HepG2 (cell line): Measurements from ENCODE around the gene ACACB. TPM values are rescaled to one million over a fixed set of nuclear protein-coding genes. Genes with fewer than 3 reads are reported as not detected.

Source experiments
- ATAC-seq: fragments of 200-7000 bp; cut with Tn5 transposase; 3 replicates; pipeline ENCODE4 v1.9.1; 2020; ENCODE audit warnings: mild to moderate bottlenecking, moderate library complexity
- BruUV-seq: library from RNA; stranded (reverse); fragments of 400-500 nt; replicated peaks from 2 replicates; lab custom pipeline; 2021; lab: Mats Ljungman, UMichigan
- CTCF ChIA-PET: fragments of 300-600 bp; formaldehyde crosslinking; extraction: SDS; loops from one replicate; lab custom pipeline; 2021; ENCODE audit warnings: low total read pairs, inconsistent platforms, low intra/inter-chr PET ratio; lab: Yijun Ruan, JAX
- POLR2A ChIA-PET: fragments of 350-600 bp; sonication (Branson Sonifier 250); formaldehyde crosslinking; loops from one replicate; lab custom pipeline; 2020; ENCODE audit warnings: antibody characterized with exemption, inconsistent platforms; lab: Yijun Ruan, JAX
- DNase-seq: peaks from one replicate; pipeline ENCODE4 v3.0.0-alpha.2; 2015; ENCODE audit warnings: low spot score
- FAIRE-seq: peaks from 3 replicates; lab custom pipeline; 2011; peaks lifted over from hg19 to GRCh38; lab: Jason Lieb, UNC
- H2AFZ ChIP-seq: one replicate; pipeline ENCODE4 v1.6.1; 2011; ENCODE audit warnings: low read length, inconsistent platforms
- H3K27ac ChIP-seq: fragments of 300-600 bp; 3 replicates; pipeline ENCODE4 v1.8.0; 2011; ENCODE audit warnings: mixed run types, mild to moderate bottlenecking, mixed read lengths, low read length, inconsistent platforms; ENCODE audit not compliant: insufficient read depth; ENCODE audit errors: extremely low read length
- H3K27me3 ChIP-seq, 2 experiments: fragments of 200-600 bp in 1 of 2; 2 replicates in 1 of 2; 3 replicates in 1 of 2; pipeline versions ENCODE4 v1.6.0 to v1.8.0; 2011; ENCODE audit warnings: low read length in 2 of 2, mild to moderate bottlenecking in 2 of 2, moderate library complexity in 2 of 2, inconsistent platforms in 1 of 2; ENCODE audit not compliant: insufficient read depth in 2 of 2, control insufficient read depth in 1 of 2
- H3K36me3 ChIP-seq, 2 experiments: fragments of 200-600 bp in 1 of 2; replicated peaks in 1 of 2; 2 replicates in 1 of 2; 3 replicates in 1 of 2; pipeline versions ENCODE4 v1.5.1 to v1.8.0; 2011; ENCODE audit warnings: low read length in 2 of 2, inconsistent platforms in 1 of 2; ENCODE audit not compliant: insufficient read depth in 2 of 2, control insufficient read depth in 1 of 2
- H3K4me1 ChIP-seq: 2 replicates; pipeline ENCODE4 v1.5.1; 2012; ENCODE audit warnings: low read length, inconsistent platforms; ENCODE audit not compliant: insufficient read depth
- H3K4me2 ChIP-seq: 2 replicates; pipeline ENCODE4 v1.6.0; 2011; ENCODE audit warnings: low read depth, low read length, inconsistent platforms
- H3K4me3 ChIP-seq, 3 experiments: fragments of 200-600 bp in 1 of 3; sonication (generic), shearing (Covaris generic) in 1 of 3; replicated peaks in 1 of 3; 2 replicates each; pipeline ENCODE4 v1.5.1; 2011 to 2016; ENCODE audit warnings: low read length in 3 of 3, inconsistent platforms in 2 of 3, low read depth in 2 of 3, mild to moderate bottlenecking in 2 of 3, control low read depth in 1 of 3, mixed read lengths in 1 of 3; ENCODE audit not compliant: insufficient read depth in 1 of 3
- H3K79me2 ChIP-seq: one replicate; pipeline ENCODE4 v1.6.1; 2011; ENCODE audit warnings: low read length, inconsistent platforms; ENCODE audit not compliant: insufficient read depth
- H3K9ac ChIP-seq: 2 replicates; pipeline ENCODE4 v1.6.0; 2011; ENCODE audit warnings: mild to moderate bottlenecking, low read depth, low read length, inconsistent platforms; ENCODE audit not compliant: insufficient read depth
- H3K9me3 ChIP-seq: 2 replicates; pipeline ENCODE4 v1.5.1; 2012; ENCODE audit warnings: mild to moderate bottlenecking, low read length
- H4K20me1 ChIP-seq: 2 replicates; pipeline ENCODE4 v1.6.0; 2011; ENCODE audit warnings: inconsistent platforms, mild to moderate bottlenecking, low read length, moderate library complexity; ENCODE audit not compliant: insufficient read depth
- ARID3A ChIP-seq: IDR thresholded peaks from 2 replicates; pipeline ENCODE4 v1.6.1; 2012; ENCODE audit warnings: low read depth, low read length, improper control_type of control experiment
- BHLHE40 ChIP-seq: IDR thresholded peaks from 2 replicates; pipeline ENCODE4 v1.6.1; 2011; ENCODE audit warnings: low read length, improper control_type of control experiment
- CBFB ChIP-seq: sonication (generic); formaldehyde crosslinking; IDR thresholded peaks from 2 replicates; pipeline ENCODE4 v1.4.0; 2020; ENCODE audit warnings: missing genetic modification reagents
- FOXA3 ChIP-seq: IDR thresholded peaks from 2 replicates; pipeline ENCODE4 v1.6.1; 2016; ENCODE audit warnings: missing genetic modification reagents, missing compliant biosample characterization
- JDP2 ChIP-seq: sonication (generic); formaldehyde crosslinking; IDR thresholded peaks from 2 replicates; pipeline ENCODE4 v1.8.1; 2022; ENCODE audit warnings: missing genetic modification reagents, borderline replicate concordance
- RFXANK ChIP-seq: IDR thresholded peaks from 2 replicates; pipeline ENCODE4 v1.6.1; 2016
- THYN1 ChIP-seq: sonication (generic); formaldehyde crosslinking; IDR thresholded peaks from 2 replicates; pipeline ENCODE4 v1.8.1; 2023; ENCODE audit warnings: low read depth, mild to moderate bottlenecking, moderate library complexity, missing genetic modification reagents, borderline replicate concordance
- ZNF432 ChIP-seq: sonication (generic); formaldehyde crosslinking; IDR thresholded peaks from 2 replicates; pipeline ENCODE4 v1.5.0; 2020; ENCODE audit warnings: missing genetic modification reagents, mild to moderate bottlenecking, borderline replicate concordance
- ZNF644 ChIP-seq: IDR thresholded peaks from 2 replicates; pipeline ENCODE4 v1.6.1; 2016; ENCODE audit warnings: low read depth
- ZNF652 ChIP-seq: IDR thresholded peaks from 2 replicates; pipeline ENCODE4 v1.6.1; 2016; ENCODE audit warnings: low read depth, borderline replicate concordance
- ZNF792 ChIP-seq: IDR thresholded peaks from 2 replicates; pipeline ENCODE4 v1.6.1; 2016
- WGBS: methylation state at CpG from one replicate; pipeline ENCODE4 v1.1.6; 2017; ENCODE audit warnings: low lambda C conversion rate; 5-methylcytosine and 5-hydroxymethylcytosine counted together
- in situ Hi-C: cut with HindIII; loops from 2 replicates; pipeline ENCODE4 v1.10.0; 2017; ENCODE audit warnings: low pct_unique_long_range_greater_than_20kb; ENCODE audit not compliant: extremely low pct_ligation_motif_present
- intact Hi-C: fragments of 100-400 bp; cut with micrococcal nuclease; formaldehyde crosslinking; loops from one replicate; pipeline ENCODE4 v1.10.0; 2022; ENCODE audit not compliant: unreplicated experiment
- polyA plus RNA-seq, 8 experiments: library from polyadenylated mRNA; depleted of rRNA in 3 of 8; stranded (reverse) in 7 of 8; unstranded in 1 of 8; fragments of >200 nt; fragmentation: Illumina TruSeq in 4 of 8; extraction: Trizol in 4 of 8; gene quantifications; 2 replicates each; pipeline versions ENCODE4 v1.2.1 to v1.2.3, GENCODE V29; 2011 to 2016; ENCODE audit warnings: low read depth in 4 of 8, missing spikeins in 1 of 8, mixed read lengths in 1 of 8; ENCODE audit not compliant: insufficient read depth in 1 of 8
- total RNA-seq, 5 experiments: library from RNA; depleted of rRNA; stranded (reverse); fragments of >200 nt; fragmentation: Illumina TruSeq; extraction: Trizol; gene quantifications; 2 replicates each; pipeline ENCODE4 v1.2.3, GENCODE V29; 2016; ENCODE audit warnings: low read depth in 1 of 5
- TF ChIP-seq, protein P1 (sequence below): sonication (generic); formaldehyde crosslinking; IDR thresholded peaks from 2 replicates; pipeline ENCODE4 v1.8.0; 2022; ENCODE audit warnings: missing genetic modification reagents, mild to moderate bottlenecking, moderate library complexity, borderline replicate concordance
- TF ChIP-seq, protein P2 (sequence below): IDR thresholded peaks from 2 replicates; pipeline ENCODE4 v1.6.1; 2016

Gene ACACB
- total and polyA plus RNA-seq, 2 of the 13 experiments (the other 11 are each of a cell fraction or from before 2014, with no cell fraction given), result 6.2 to 8.6 TPM

GRCh38 chr12:109192358-109192757, 76.0 kb downstream of the ACACB start:
- Histone ChIP-seq H4K20me1 (no peaks in the 10 kb centered on the region), H3K9ac (no peak overlapping the region), H3K27ac (no peak overlapping the region), H3K4me3 (no peak overlapping the region), H3K36me3 (peaks cover 4 to 19% of the 10 kb centered on the region in 2 experiments; a peak in 3 of 5 replicates), H3K9me3 (no peaks in the 10 kb centered on the region), H3K27me3 (no peaks in the 10 kb centered on the region), H3K4me2 (no peak overlapping the region), H3K79me2 (no peaks in the 10 kb centered on the region), H2AFZ (no peak overlapping the region), H3K4me1 (peaks cover 24% of the 10 kb centered on the region)
- POLR2A ChIA-PET, result no interaction called here
- CTCF ChIA-PET, result no interaction called here
- DNase-seq, result no peak
- in situ Hi-C loops, result no loop called here
- BruUV-seq, result no TSS peak
- intact Hi-C loops, result no loop called here
- WGBS, result 96% methylated on average over 3 of the region's 3 CpGs
- TF ChIP-seq, protein P1, sequence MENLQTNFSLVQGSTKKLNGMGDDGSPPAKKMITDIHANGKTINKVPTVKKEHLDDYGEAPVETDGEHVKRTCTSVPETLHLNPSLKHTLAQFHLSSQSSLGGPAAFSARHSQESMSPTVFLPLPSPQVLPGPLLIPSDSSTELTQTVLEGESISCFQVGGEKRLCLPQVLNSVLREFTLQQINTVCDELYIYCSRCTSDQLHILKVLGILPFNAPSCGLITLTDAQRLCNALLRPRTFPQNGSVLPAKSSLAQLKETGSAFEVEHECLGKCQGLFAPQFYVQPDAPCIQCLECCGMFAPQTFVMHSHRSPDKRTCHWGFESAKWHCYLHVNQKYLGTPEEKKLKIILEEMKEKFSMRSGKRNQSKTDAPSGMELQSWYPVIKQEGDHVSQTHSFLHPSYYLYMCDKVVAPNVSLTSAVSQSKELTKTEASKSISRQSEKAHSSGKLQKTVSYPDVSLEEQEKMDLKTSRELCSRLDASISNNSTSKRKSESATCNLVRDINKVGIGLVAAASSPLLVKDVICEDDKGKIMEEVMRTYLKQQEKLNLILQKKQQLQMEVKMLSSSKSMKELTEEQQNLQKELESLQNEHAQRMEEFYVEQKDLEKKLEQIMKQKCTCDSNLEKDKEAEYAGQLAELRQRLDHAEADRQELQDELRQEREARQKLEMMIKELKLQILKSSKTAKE (CRISPR knock-in tag), result no peak
- TF ChIP-seq RFXANK (CRISPR knock-in tag) (no peak), THYN1 (CRISPR knock-in tag) (no peak), BHLHE40 (no peak), JDP2 (CRISPR knock-in tag) (no peak), CBFB (CRISPR knock-in tag) (no peak), ZNF644 (CRISPR knock-in tag) (no peak), ARID3A (no peak), ZNF792 (CRISPR knock-in tag) (no peak), ZNF432 (CRISPR knock-in tag) (no peak), FOXA3 (CRISPR knock-in tag) (no peak), ZNF652 (CRISPR knock-in tag) (no peak)
- TF ChIP-seq, protein P2, sequence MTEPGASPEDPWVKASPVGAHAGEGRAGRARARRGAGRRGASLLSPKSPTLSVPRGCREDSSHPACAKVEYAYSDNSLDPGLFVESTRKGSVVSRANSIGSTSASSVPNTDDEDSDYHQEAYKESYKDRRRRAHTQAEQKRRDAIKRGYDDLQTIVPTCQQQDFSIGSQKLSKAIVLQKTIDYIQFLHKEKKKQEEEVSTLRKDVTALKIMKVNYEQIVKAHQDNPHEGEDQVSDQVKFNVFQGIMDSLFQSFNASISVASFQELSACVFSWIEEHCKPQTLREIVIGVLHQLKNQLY (CRISPR knock-in tag), result no peak
- no peak for ATAC-seq
- FAIRE-seq, result no peak
